AG04449 (cell line): ENCODE results near the gene RSAD1.

ENCODE experiments used
- CTCF ChIA-PET: fragments of 350-600 bp; formaldehyde crosslinking; extraction: SDS; loops from one replicate; lab custom pipeline; 2021; ENCODE audit warnings: antibody characterized with exemption; lab: Yijun Ruan, JAX
- POLR2A ChIA-PET: fragments of 400-600, 350-600 bp; formaldehyde crosslinking; extraction: SDS; loops from one replicate; lab custom pipeline; 2020; ENCODE audit warnings: antibody characterized with exemption, inconsistent platforms; lab: Yijun Ruan, JAX
- DNase-seq: peaks from one replicate; pipeline ENCODE4 v3.0.0-alpha.2; 2010; ENCODE audit warnings: low read depth, low spot score
- H3K4me3 ChIP-seq: 2 replicates; pipeline ENCODE4 v1.5.1; 2011; ENCODE audit warnings: low read depth, mild to moderate bottlenecking, control low read depth, low read length
- TF ChIP-seq, protein P1 (sequence below): IDR thresholded peaks from one replicate; pipeline ENCODE4 v1.5.1; 2011; ENCODE audit warnings: mild to moderate bottlenecking, moderate library complexity, low read length, control low read depth, inconsistent platforms; ENCODE audit not compliant: insufficient read depth; ENCODE audit errors: missing control alignments

The RSAD1 gene

GRCh38 chr17:50491505-50491904 lies 12.8 kb downstream of the RSAD1 start:
- POLR2A ChIA-PET, result no interaction called here
- TF ChIP-seq, protein P1, sequence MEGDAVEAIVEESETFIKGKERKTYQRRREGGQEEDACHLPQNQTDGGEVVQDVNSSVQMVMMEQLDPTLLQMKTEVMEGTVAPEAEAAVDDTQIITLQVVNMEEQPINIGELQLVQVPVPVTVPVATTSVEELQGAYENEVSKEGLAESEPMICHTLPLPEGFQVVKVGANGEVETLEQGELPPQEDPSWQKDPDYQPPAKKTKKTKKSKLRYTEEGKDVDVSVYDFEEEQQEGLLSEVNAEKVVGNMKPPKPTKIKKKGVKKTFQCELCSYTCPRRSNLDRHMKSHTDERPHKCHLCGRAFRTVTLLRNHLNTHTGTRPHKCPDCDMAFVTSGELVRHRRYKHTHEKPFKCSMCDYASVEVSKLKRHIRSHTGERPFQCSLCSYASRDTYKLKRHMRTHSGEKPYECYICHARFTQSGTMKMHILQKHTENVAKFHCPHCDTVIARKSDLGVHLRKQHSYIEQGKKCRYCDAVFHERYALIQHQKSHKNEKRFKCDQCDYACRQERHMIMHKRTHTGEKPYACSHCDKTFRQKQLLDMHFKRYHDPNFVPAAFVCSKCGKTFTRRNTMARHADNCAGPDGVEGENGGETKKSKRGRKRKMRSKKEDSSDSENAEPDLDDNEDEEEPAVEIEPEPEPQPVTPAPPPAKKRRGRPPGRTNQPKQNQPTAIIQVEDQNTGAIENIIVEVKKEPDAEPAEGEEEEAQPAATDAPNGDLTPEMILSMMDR, result no peak
- CTCF ChIA-PET, result interaction anchor here (1.0 to 5.1 kb wide), 3 partner anchors 8 to 12 kb away, joined by 4 to 50 read pairs (median 31); no protein-coding TSS in a partner anchor
- H3K4me3 ChIP-seq, result no peak overlapping the region
- no peak for DNase-seq

DNA sequence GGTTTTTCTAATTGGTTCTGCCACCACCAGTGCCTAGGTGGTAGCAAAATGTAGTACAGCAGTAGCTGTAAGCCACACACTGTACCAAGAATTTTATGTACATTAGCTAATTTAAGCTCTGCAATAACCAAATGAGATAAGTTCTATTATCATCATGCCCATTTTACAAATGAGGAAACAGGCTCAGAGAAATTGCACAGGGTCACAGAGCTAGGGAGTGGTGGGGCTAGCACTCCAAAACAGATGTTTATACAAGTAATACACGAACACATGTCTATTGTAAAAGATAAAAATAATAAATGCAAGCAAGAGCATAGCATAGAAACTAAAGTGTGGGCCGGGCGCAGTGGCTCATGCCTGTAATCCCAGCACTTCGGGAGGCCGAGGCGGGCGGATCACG lies 13.6 kb downstream of the RSAD1 start:
- no peak for DNase-seq
- no peak overlapping the region for H3K4me3 ChIP-seq
- TF ChIP-seq, protein P1, result no peak
- CTCF ChIA-PET, result interaction anchor here (1.0 to 5.1 kb wide), 4 partner anchors 9 to 20 kb away, joined by 4 to 50 read pairs (median 18); no protein-coding TSS in a partner anchor
- POLR2A ChIA-PET, result no interaction called here

DNA sequence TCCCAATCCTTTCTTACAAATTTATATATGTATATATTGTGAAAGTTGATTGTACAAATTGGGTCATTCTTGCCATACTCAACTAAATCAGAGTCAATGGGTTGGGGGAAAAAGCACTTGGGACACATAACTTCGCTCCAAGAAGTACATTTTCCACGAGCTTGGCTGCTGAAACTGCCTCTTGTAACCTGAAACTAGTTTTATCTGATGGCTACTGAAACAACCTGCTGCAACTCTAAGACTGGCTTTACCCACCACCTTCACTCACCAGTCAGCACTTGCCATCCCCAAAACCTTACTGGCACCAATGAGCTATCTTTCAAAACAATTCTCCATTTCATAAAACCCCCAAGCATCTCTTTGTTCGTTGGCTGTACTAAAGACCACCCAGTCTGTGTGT lies 15.1 kb downstream of the RSAD1 start:
- DNase-seq, result no peak
- CTCF ChIA-PET, result interaction anchor here (0.7 to 5.1 kb wide), 7 partner anchors 10 to 201 kb away, joined by 3 to 50 read pairs (median 4); partner anchors contain the start of gene RSAD1
- H3K4me3 ChIP-seq, result no peak overlapping the region
- POLR2A ChIA-PET, result no interaction called here
- TF ChIP-seq, protein P1, result no peak

DNA sequence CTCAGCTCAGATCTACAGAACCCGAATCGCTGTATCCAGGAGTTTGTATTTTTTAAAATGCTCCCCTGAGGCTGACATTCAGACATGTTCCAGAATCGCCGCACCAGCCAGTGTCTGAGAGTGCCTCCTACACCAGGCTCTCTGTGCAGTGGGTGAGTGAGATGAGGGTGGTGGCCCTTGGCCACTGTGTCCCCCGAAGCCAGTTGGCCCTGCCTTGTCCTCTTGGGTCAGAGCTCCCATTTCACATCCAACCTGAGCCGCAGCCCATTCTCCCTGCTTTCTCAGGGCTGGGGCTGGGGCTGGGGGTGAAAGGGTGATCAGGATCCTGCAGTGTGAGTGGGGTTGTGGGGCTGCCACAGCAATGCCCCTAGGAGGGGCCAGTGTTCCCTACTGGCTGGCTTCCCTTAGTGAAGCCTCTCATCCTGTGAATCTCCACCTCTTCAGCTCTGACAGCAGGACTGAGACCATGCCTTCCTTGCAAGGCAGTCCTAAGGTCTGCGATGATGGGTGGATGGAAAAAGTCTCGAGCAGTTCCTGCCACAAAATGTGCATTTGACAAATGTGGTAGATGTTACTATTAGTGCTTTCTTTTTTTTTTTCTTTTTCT lies 16.7 kb downstream of the RSAD1 start:
- no peak overlapping the region for H3K4me3 ChIP-seq
- no peak for DNase-seq
- CTCF ChIA-PET, result interaction anchor here (1.3 to 5.1 kb wide), 3 partner anchors 8 to 16 kb away, joined by 4 to 50 read pairs (median 31); no protein-coding TSS in a partner anchor
- TF ChIP-seq, protein P1, result no peak
- POLR2A ChIA-PET, result no interaction called here

DNA sequence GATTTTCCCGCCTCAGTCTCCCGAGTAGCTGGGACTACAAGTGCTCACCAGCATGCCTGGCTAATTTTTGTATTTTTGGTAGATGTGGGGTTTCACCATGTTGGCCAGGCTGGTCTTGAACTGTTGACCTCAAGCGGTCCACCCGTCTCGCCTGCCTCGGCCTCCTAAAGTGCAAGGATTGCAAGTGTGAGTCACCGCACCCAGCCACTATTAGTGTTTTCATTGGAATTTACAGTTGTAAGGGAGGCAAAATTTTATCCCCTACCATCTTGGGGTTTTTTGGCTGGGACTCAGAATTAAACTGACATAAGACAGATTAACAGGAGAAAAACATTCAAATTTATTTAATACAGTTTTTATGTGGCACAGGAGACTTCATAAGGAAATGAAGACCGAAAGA lies 17.3 kb downstream of the RSAD1 start:
- POLR2A ChIA-PET, result no interaction called here
- CTCF ChIA-PET, result interaction anchor here (1.3 to 5.1 kb wide), 3 partner anchors 7 to 16 kb away, joined by 4 to 50 read pairs (median 31); no protein-coding TSS in a partner anchor
- H3K4me3 ChIP-seq, result no peak overlapping the region
- DNase-seq, result no peak
- TF ChIP-seq, protein P1, result no peak

GRCh38 chr17:50498021-50498874 lies 19.6 kb downstream of the RSAD1 start:
- no peak overlapping the region for H3K4me3 ChIP-seq
- DNase-seq, result no peak
- POLR2A ChIA-PET, result no interaction called here
- TF ChIP-seq, protein P1, result no peak
- CTCF ChIA-PET, result interaction anchor here (6.1 to 7.8 kb wide), 2 partner anchors 13 to 19 kb away, joined by 33 to 78 read pairs; partner anchors contain the start of gene RSAD1
